ENCODE results near the gene MX2.

MX2 gene

GRCh38 chr21:41364308-41364707 lies 2.5 kb downstream of the MX2 start:
- DNase-seq (ENCODE audit: low read depth in 2 of 2): no peak

DNA sequence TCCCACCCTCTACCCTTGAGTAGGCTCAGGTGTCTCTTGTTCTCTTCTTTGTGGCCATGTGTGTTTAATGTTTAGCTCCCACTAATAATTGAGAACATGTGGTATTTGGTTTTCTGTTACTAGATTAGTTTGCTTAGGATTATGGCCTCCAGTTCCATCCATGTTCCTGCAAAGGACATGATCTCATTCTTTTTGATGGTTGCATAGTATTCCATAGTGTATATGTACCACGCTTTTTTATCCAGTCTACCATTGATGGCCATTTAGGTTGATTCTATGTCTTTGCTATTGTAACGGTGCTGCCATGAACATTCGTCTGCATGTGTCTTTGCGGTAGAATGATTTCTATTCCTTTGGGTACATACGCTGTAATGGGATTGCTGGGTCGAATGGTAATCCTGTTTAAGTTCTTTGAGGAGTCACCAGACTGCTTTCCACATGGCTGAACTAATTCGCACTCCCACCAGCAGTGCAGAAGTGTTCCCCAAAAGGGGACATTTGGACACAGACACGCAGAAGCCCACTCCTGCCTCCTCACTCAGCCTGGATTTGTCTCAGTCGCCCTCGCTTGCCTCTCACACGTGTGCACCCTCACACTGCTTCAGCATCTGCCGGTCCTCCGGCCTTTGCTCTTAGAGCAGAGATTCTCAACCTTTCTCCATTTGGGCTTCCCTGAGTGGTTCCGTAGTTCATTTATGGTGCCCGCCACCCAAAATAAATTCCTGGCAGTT lies 3.7 kb downstream of the MX2 start:
- no peak for DNase-seq (ENCODE audit: low read depth in 2 of 2)

DNA sequence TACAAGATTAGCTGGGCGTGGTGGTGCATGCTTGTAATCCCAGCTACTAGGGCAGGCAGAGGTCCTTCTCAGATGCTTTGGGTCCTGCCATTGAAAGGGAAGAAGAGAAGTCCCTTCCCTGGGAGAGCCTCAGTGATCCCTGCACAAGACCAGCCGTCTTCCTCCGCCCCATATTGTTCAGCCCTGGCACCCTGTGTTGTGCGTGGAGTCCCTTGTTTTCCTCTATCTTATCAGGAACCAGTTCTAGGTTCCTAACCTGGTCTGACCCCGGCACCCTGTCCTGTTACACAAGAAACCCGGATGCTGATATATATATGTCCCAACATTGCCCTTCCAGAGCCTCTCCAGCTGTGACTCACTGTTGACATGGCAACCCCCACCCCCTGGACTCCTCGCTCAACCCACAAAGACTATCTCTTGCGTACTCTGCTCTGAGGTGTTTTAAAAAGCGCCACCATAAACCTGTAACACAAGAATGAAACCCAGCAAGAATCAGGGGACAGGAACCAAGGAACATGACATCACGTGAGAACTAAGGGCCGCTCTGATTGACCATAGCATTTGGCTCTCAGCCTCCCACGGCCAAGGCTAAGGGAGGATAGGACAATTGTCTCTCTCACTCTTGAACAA lies 4.8 kb downstream of the MX2 start:
- DNase-seq (ENCODE audit: low read depth in 2 of 2): no peak

GRCh38 chr21:41367301-41367944 lies 5.6 kb downstream of the MX2 start:
- DNase-seq (ENCODE audit: low read depth in 2 of 2): no peak

DNA sequence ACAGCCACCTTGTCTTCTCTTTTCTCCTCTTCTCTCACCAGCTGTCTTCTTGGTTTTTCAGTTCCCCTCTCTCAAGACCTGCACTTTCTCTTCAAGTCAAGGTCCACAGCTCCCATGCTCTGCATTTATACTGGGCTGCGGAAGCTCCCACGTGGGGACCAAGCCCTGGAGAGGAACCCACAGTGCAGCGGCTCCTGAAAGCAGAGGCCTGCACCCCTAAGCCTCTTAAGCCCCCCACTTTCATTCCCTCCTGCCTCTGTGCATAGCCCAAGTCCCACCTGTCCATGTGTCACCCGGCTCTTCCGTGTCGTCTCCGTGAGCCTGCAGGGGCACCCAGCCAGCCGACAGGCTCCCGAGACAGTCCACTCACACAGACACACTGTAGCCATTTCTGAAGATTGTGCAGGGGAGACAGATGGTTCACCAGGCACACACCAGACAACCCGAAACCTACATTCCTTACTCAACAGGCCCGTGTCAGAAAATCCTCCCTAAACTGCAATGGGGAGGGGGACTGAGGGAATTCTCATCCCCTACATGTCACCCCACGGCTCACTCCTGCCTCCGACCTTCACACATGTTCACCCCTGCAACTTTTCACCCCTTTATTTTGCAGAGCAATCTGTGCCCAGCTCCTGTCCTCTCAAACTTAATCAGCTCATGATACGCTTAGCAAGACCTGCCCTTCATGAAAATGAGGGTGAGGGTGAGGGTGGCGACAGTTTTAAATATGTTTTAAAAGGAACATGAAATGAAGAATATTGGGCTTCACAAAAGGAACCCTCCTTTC lies 6.3 kb downstream of the MX2 start:
- no peak for DNase-seq (ENCODE audit: low read depth in 2 of 2)

DNA sequence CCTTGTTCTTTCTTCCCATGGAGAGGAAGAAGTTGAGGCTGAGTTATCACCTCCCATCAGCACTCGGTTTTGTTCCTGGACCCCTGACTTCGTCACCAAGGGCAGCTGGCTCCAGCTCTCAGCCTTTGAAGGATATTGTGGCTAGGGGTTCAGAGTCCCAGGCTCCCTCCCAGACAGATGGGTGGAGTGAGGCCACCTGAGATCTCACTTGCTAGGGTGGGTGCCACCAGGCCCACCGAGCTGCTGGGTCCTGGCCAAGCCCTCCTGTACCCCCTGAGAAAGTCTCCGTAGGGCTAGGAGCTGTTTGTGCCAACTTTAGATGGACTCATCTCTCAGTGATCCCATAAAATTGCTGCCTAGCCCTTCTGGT lies 6.9 kb downstream of the MX2 start:
- no peak for DNase-seq (ENCODE audit: low read depth in 2 of 2)

DNA sequence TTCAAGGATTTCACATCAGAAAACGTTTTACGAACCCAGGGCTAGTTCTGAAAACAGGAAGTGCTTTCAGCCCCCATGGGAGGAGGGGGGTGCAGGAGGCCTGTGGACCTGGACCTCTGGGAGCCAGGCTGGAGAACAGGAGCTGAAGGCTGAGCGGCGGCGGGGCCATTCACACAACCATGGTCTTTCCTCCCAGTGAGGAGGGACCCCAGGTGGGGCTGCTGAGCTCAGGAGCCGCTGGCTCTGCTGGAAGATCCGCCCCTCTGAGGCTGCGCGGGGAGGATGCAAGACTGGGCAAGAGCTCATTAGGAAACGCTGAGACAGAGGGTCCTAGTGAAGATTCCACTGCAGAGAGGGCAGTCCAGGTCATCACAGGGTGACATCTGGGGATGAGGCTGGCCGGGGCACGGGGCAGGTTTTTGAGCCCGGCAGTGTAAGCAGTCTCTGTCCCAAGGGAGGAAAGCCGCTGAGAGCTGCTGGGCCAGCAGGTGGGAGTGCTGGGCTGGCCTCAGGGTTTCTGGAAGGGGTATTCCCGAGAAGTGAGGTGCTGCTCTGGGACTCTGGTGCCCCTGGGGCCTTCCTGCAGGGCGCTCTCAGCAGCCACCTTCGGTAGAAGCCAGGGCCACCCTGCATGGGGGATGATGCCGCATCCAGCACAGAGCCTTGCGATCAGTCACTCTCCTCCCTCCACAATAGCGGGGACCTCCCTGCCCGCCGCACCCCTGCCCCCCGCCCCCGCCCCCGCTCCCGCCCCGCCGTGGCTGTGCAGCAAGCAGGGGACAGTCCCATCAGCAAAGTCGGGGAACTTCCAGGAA lies 7.5 kb downstream of the MX2 start:
- DNase-seq (ENCODE audit: low read depth in 2 of 2): no peak

DNA sequence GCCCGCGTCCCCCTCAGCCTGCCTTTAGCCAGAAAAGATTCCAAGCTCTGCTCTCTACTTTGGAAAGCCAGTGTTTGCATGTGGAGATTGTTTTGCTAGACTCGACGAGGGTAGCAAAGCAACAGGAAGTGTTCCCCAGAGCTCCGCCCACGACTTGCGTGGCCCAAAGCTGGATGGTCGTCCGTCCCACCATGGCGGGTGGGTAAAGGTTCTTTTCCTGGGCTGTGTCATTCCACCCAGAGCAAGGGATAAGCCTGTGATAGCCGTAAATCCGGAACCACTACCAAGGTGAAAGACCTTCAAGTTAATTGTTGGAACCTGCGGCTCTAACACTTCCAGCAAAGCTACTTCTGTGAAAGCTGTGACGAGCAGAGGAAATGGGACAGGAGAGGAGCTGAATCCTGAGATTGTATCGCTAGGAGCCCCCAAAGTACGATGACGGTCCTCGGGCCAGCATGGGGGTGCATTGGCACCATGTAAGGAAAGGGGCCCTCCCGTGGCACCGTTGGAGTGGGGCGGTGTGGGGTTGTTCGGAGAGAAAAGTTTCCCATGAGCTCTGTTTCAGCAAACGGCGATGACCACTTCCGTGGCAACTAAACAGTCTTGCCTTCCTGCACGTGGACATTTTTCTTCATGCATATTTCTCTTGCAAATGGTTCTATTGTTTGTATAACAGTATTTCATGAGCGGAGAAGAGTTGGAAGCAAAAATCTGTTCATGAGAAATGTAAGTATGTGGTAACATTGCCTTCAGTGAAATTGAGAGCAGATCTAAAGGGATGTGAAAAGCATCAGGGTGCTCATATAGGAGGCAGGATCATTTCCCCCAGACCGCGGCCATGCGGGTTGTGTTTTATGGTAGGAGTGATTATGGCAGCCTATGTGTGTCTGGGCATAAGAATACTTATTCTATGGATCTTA lies 8.4 kb downstream of the MX2 start:
- DNase-seq (ENCODE audit: low read depth in 2 of 2): peak in 1 of 2 donors; percentile 30

GRCh38 chr21:41370840-41371684 lies 9.2 kb downstream of the MX2 start:
- no peak for DNase-seq (ENCODE audit: low read depth in 2 of 2)

- no peak for DNase-seq (ENCODE audit: low read depth in 2 of 2)
Observed at GRCh38 chr21:41371685-41372030, 9.8 kb downstream of the MX2 start.

GRCh38 chr21:41373253-41373652 lies 11.4 kb downstream of the MX2 start:
- DNase-seq (ENCODE audit: low read depth in 2 of 2): no peak

DNA sequence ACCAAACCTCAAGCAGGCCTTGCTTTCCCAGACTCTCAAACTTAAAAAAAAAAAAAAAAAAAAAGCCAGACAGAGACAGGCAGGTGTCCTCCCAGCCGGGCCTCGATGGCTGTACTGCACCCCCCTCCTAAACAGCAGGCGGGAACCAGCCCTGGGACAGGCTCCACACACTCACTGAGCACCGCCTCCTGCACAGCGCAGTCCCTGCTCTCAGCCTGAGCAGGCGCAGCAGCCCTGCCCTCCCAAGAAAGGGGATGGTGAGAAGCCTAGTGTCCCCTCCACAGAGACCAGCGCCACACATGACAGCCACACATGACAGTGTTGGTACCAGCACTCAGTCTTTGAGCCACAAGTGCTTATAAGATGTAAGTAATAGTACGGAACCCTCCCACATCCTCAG lies 11.9 kb downstream of the MX2 start:
- DNase-seq (ENCODE audit: low read depth in 2 of 2): no peak

DNA sequence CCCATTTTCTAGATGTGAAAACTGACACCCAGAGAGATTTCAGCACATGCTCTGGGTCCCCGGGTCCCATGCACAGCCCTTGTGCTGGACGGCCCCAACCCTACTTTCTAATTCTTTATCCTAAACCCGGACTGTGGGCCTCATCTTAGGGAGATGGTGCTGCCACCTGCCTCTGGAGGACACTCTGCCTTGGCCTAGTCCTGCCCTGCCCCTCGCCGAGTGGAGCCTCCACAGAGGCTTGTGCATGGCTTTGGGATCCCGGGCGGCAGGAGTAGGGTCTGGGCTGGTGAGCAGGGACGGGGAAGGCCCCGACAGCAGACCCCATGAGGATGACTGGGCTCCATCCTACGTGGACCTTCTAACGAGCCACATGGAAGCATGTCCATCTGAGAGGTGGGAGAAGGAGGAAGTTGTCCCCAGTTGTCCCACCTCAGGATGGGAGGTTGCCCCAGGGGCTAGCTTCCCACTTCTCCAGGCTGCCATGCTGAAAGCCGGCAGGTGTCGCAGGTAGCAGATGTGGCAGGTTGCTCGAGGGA lies 12.4 kb downstream of the MX2 start:
- no peak for DNase-seq (ENCODE audit: low read depth in 2 of 2)

GRCh38 chr21:41374867-41375533 lies 13.2 kb downstream of the MX2 start:
- no peak for DNase-seq (ENCODE audit: low read depth in 2 of 2)

DNA sequence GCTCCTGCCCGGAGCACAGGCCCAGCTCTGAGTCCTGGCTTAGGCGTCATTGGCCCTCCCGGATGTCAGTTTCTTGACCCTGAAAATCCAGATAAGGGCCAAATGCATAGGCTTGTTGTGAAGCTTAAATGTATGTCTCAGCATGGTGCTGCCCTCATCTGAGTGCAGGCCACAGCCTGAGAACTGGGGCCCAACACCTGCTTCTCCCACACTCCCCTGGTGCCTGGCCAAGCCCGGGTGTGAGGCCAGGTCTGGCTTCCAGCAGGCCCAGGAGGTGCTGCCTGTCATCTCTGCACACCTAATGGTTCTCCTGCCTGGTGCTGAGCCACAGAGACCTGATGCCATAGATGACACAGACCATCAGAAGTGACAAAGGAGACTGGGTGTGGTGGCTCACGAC lies 14.0 kb downstream of the MX2 start:
- DNase-seq (ENCODE audit: low read depth in 2 of 2): no peak

DNA sequence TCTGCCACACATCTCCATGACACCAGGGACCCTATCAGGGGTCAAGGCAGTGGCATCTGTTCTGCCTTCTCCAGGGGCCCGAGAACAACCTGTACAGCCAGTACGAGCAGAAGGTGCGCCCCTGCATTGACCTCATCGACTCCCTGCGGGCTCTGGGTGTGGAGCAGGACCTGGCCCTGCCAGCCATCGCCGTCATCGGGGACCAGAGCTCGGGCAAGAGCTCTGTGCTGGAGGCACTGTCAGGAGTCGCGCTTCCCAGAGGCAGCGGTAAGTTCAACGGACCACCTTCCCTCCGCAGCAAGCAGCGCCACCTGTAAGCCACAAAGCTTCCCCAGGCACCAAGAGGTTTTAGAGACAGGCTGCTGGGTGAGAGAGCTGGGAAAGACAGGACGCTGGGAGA lies 15.9 kb downstream of the MX2 start:
- no peak for DNase-seq (ENCODE audit: low read depth in 2 of 2)

DNA sequence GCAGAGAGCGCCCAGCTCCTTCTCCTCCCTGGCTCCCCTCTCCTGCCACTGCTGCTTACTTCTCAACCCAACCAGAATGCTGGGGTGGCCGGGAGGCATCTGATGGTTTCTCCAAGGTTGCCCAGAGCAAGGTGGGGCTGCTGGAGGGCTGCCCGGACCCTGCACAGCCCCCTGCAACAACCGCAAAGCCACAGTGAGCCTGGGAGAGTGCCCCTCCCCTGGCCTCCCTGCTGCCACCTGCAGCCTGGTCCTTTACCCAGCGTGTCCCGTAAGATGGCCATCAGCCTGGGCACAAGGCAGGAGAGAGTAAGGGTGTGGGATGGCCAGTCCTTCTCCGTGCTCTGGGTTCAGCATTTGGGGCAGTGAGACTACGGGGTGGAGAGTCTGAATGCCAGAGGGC lies 17.0 kb downstream of the MX2 start:
- no peak for DNase-seq (ENCODE audit: low read depth in 2 of 2)

DNA sequence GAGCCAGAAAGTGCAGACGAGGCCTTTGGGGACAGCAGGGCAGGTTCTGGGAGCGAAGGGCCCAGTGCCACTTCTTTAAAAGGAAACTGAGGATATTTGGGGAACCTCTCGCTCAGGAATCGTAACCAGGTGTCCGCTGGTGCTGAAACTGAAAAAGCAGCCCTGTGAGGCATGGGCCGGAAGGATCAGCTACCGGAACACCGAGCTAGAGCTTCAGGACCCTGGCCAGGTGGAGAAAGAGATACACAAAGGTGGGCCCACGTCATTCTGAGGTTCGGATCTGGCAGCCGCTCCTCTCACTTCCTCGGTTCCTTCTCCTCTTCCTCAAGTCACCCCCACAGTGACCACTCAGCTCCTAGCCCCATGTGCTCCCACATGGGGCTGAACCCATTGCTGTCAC lies 18.1 kb downstream of the MX2 start:
- DNase-seq (ENCODE audit: low read depth in 2 of 2): no peak

- no peak for DNase-seq (ENCODE audit: low read depth in 2 of 2)
Observed at GRCh38 chr21:41381731-41382130, 19.9 kb downstream of the MX2 start.

Measured in stimulated activated CD4-positive, alpha-beta T cell treated with anti-CD3 and anti-CD28 coated beads, Interleukin-4, amount 100 ng/mL, for 48 hours (primary cell).